ENCODE results near the gene DNM3. TPM values are rescaled to one million over a fixed set of nuclear protein-coding genes. Genes with fewer than 3 reads are reported as not detected.

DNM3 gene
- polyA plus RNA-seq, 2 donors: 0.53 to 0.76 TPM

DNA sequence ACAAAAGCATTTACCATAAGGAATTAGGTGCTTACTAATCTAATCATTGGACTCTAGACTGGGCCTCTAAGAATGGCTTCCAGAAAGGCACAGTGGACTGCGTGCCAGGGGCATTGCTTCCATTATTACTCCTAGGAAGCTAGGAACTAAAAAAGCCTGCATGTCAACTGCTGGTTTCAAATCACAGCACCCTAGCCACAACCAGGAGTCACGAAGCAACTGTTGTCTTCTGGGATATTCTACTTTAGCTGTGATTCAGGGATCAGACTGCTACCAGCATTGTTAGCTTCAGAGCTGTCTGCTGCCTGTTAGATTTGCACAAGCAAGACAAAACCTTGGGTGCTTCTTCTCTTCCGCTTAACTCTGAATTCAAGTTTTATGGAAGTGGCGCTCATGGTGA lies 38.3 kb downstream of the DNM3 start:
- 95 to 98% methylated on average over 4 of the region's 4 CpGs for WGBS, 2 donors
- Histone ChIP-seq H3K4me3 (ENCODE audit: low read depth in 1 of 2, low read length in 2 of 2) (no peak overlapping the region), H3K9me3 (ENCODE audit: control insufficient read depth in 2 of 2, insufficient read depth in 1 of 2, low read depth in 1 of 2, low read length in 1 of 2) (no peaks in the 10 kb centered on the region), H3K27ac (ENCODE audit: low read depth in 2 of 2, low read length in 1 of 2) (no peak overlapping the region), H3K36me3 (ENCODE audit: control insufficient read depth in 2 of 2, insufficient read depth in 2 of 2, low read length in 1 of 2) (no peaks in the 10 kb centered on the region), H3K4me1 (ENCODE audit: control insufficient read depth in 2 of 2, insufficient read depth in 2 of 2, low read length in 1 of 2) (no peaks in the 10 kb centered on the region), H3K27me3 (ENCODE audit: control insufficient read depth in 1 of 2, insufficient read depth in 2 of 2, low read length in 2 of 2) (no peaks in the 10 kb centered on the region)

- 46 to 82% methylated on average over 1 of the region's 1 CpG for WGBS, 2 donors
- H3K4me1 ChIP-seq (ENCODE audit: control insufficient read depth in 2 of 2, insufficient read depth in 2 of 2, low read length in 1 of 2): no peaks in the 10 kb centered on the region
Measured at GRCh38 chr1:171881442-171881841, 40.1 kb downstream of the DNM3 start.

GRCh38 chr1:171883849-171884248 lies 42.6 kb downstream of the DNM3 start:
- WGBS, 2 donors: 78 to 79% methylated on average over 4 of the region's 4 CpGs
- H3K36me3 ChIP-seq (ENCODE audit: control insufficient read depth in 2 of 2, insufficient read depth in 2 of 2, low read length in 1 of 2): no peaks in the 10 kb centered on the region
- no peak overlapping the region for H3K4me3 ChIP-seq (ENCODE audit: low read depth in 1 of 2, low read length in 2 of 2)
- no peaks in the 10 kb centered on the region for H3K9me3 ChIP-seq (ENCODE audit: control insufficient read depth in 2 of 2, insufficient read depth in 1 of 2, low read depth in 1 of 2, low read length in 1 of 2)
- no peaks in the 10 kb centered on the region for H3K27me3 ChIP-seq (ENCODE audit: control insufficient read depth in 1 of 2, insufficient read depth in 2 of 2, low read length in 2 of 2)
- H3K27ac ChIP-seq (ENCODE audit: low read depth in 2 of 2, low read length in 1 of 2): no peak overlapping the region
- H3K4me1 ChIP-seq (ENCODE audit: control insufficient read depth in 2 of 2, insufficient read depth in 2 of 2, low read length in 1 of 2): no peaks in the 10 kb centered on the region

More at GRCh38 chr1:171881442-171881841, 40.1 kb downstream of the DNM3 start:
- no peaks in the 10 kb centered on the region for H3K9me3 ChIP-seq (ENCODE audit: control insufficient read depth in 2 of 2, insufficient read depth in 1 of 2, low read depth in 1 of 2, low read length in 1 of 2)
- H3K27ac ChIP-seq (ENCODE audit: low read depth in 2 of 2, low read length in 1 of 2): no peak overlapping the region
- H3K4me3 ChIP-seq (ENCODE audit: low read depth in 1 of 2, low read length in 2 of 2): no peak overlapping the region
- no peaks in the 10 kb centered on the region for H3K27me3 ChIP-seq (ENCODE audit: control insufficient read depth in 1 of 2, insufficient read depth in 2 of 2, low read length in 2 of 2)
- H3K36me3 ChIP-seq (ENCODE audit: control insufficient read depth in 2 of 2, insufficient read depth in 2 of 2, low read length in 1 of 2): no peaks in the 10 kb centered on the region

GRCh38 chr1:171884475-171884874 lies 43.2 kb downstream of the DNM3 start:
- WGBS, 2 donors: 79 to 83% methylated on average over 1 of the region's 1 CpG
- no peaks in the 10 kb centered on the region for H3K27me3 ChIP-seq (ENCODE audit: control insufficient read depth in 1 of 2, insufficient read depth in 2 of 2, low read length in 2 of 2)
- H3K36me3 ChIP-seq (ENCODE audit: control insufficient read depth in 2 of 2, insufficient read depth in 2 of 2, low read length in 1 of 2): no peaks in the 10 kb centered on the region

GRCh38 chr1:171890131-171890530 lies 48.8 kb downstream of the DNM3 start:
- Histone ChIP-seq H3K4me1 (ENCODE audit: control insufficient read depth in 2 of 2, insufficient read depth in 2 of 2, low read length in 1 of 2) (no peaks in the 10 kb centered on the region), H3K4me3 (ENCODE audit: low read depth in 1 of 2, low read length in 2 of 2) (no peak overlapping the region), H3K27me3 (ENCODE audit: control insufficient read depth in 1 of 2, insufficient read depth in 2 of 2, low read length in 2 of 2) (no peaks in the 10 kb centered on the region), H3K9me3 (ENCODE audit: control insufficient read depth in 2 of 2, insufficient read depth in 1 of 2, low read depth in 1 of 2, low read length in 1 of 2) (no peaks in the 10 kb centered on the region), H3K36me3 (ENCODE audit: control insufficient read depth in 2 of 2, insufficient read depth in 2 of 2, low read length in 1 of 2) (no peaks in the 10 kb centered on the region), H3K27ac (ENCODE audit: low read depth in 2 of 2, low read length in 1 of 2) (no peak overlapping the region)
- WGBS, 2 donors: 73 to 75% methylated on average over 1 of the region's 1 CpG

More at GRCh38 chr1:171884475-171884874, 43.2 kb downstream of the DNM3 start:
- no peak overlapping the region for H3K4me3 ChIP-seq (ENCODE audit: low read depth in 1 of 2, low read length in 2 of 2)
- H3K9me3 ChIP-seq (ENCODE audit: control insufficient read depth in 2 of 2, insufficient read depth in 1 of 2, low read depth in 1 of 2, low read length in 1 of 2): no peaks in the 10 kb centered on the region
- H3K27ac ChIP-seq (ENCODE audit: low read depth in 2 of 2, low read length in 1 of 2): no peak overlapping the region
- H3K4me1 ChIP-seq (ENCODE audit: control insufficient read depth in 2 of 2, insufficient read depth in 2 of 2, low read length in 1 of 2): no peaks in the 10 kb centered on the region

DNA sequence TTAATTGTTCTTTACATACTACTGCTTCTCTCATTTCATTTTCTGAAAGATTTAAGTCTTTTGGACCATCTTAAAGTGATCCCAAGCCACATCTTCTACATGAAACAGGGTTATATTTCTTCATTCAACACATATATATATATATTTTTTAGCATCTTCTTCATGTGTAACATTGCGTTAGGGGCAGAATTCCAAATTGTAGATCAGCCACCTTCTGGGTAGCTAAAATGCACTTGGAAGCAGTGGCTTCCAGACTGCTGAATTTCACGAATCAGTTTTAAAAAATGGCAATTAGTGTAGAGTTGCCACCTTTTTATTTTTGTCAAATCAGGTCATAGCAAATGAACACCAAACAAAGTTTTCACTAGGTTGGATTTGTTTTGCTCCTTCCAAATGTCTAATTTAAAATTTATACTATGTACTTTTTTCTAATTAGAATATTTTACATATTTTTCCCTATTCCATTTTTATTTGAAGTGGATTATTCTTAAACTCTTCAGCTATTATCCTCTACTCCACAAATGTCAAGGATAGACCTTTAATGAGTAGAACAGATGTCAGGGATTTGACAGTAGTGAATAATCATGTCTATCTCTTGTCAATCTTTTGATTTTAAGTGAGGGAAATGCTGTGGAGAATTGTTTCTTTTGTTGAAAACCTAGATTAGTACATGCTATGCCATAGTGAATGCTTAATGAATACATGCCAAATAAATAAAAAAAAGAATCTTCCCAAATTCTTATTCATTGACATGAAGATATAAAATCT lies 55.8 kb downstream of the DNM3 start:
- Histone ChIP-seq H3K9me3 (ENCODE audit: control insufficient read depth in 2 of 2, insufficient read depth in 1 of 2, low read depth in 1 of 2, low read length in 1 of 2) (no peaks in the 10 kb centered on the region), H3K4me3 (ENCODE audit: low read depth in 1 of 2, low read length in 2 of 2) (no peak overlapping the region), H3K4me1 (ENCODE audit: control insufficient read depth in 2 of 2, insufficient read depth in 2 of 2, low read length in 1 of 2) (peaks cover 2% of the 10 kb centered on the region in 2 donors), H3K36me3 (ENCODE audit: control insufficient read depth in 2 of 2, insufficient read depth in 2 of 2, low read length in 1 of 2) (no peaks in the 10 kb centered on the region), H3K27ac (ENCODE audit: low read depth in 2 of 2, low read length in 1 of 2) (no peak overlapping the region), H3K27me3 (ENCODE audit: control insufficient read depth in 1 of 2, insufficient read depth in 2 of 2, low read length in 2 of 2) (no peaks in the 10 kb centered on the region)
- 90 to 93% methylated on average over 2 of the region's 2 CpGs for WGBS, 2 donors

GRCh38 chr1:171898941-171899340 lies 57.6 kb downstream of the DNM3 start:
- Histone ChIP-seq H3K36me3 (ENCODE audit: control insufficient read depth in 2 of 2, insufficient read depth in 2 of 2, low read length in 1 of 2) (no peaks in the 10 kb centered on the region), H3K4me3 (ENCODE audit: low read depth in 1 of 2, low read length in 2 of 2) (no peak overlapping the region), H3K4me1 (ENCODE audit: control insufficient read depth in 2 of 2, insufficient read depth in 2 of 2, low read length in 1 of 2) (peaks cover 2% of the 10 kb centered on the region in 2 donors), H3K27me3 (ENCODE audit: control insufficient read depth in 1 of 2, insufficient read depth in 2 of 2, low read length in 2 of 2) (no peaks in the 10 kb centered on the region), H3K27ac (ENCODE audit: low read depth in 2 of 2, low read length in 1 of 2) (no peak overlapping the region), H3K9me3 (ENCODE audit: control insufficient read depth in 2 of 2, insufficient read depth in 1 of 2, low read depth in 1 of 2, low read length in 1 of 2) (no peaks in the 10 kb centered on the region)
- 35 to 48% methylated on average over 9 of the region's 9 CpGs for WGBS, 2 donors

GRCh38 chr1:171899838-171900237 lies 58.5 kb downstream of the DNM3 start:
- peaks cover 2% of the 10 kb centered on the region in 2 donors for H3K4me1 ChIP-seq (ENCODE audit: control insufficient read depth in 2 of 2, insufficient read depth in 2 of 2, low read length in 1 of 2)
- no peak overlapping the region for H3K27ac ChIP-seq (ENCODE audit: low read depth in 2 of 2, low read length in 1 of 2)
- no peaks in the 10 kb centered on the region for H3K27me3 ChIP-seq (ENCODE audit: control insufficient read depth in 1 of 2, insufficient read depth in 2 of 2, low read length in 2 of 2)
- H3K4me3 ChIP-seq (ENCODE audit: low read depth in 1 of 2, low read length in 2 of 2): no peak overlapping the region
- no peaks in the 10 kb centered on the region for H3K9me3 ChIP-seq (ENCODE audit: control insufficient read depth in 2 of 2, insufficient read depth in 1 of 2, low read depth in 1 of 2, low read length in 1 of 2)
- no peaks in the 10 kb centered on the region for H3K36me3 ChIP-seq (ENCODE audit: control insufficient read depth in 2 of 2, insufficient read depth in 2 of 2, low read length in 1 of 2)
- 91% methylated on average over 5 of the region's 5 CpGs for WGBS, 2 donors

- 95% methylated on average over 7 of the region's 7 CpGs for WGBS, 2 donors
- no peaks in the 10 kb centered on the region for H3K27me3 ChIP-seq (ENCODE audit: control insufficient read depth in 1 of 2, insufficient read depth in 2 of 2, low read length in 2 of 2)
- H3K27ac ChIP-seq (ENCODE audit: low read depth in 2 of 2, low read length in 1 of 2): no peak overlapping the region
- no peaks in the 10 kb centered on the region for H3K9me3 ChIP-seq (ENCODE audit: control insufficient read depth in 2 of 2, insufficient read depth in 1 of 2, low read depth in 1 of 2, low read length in 1 of 2)
- no peaks in the 10 kb centered on the region for H3K36me3 ChIP-seq (ENCODE audit: control insufficient read depth in 2 of 2, insufficient read depth in 2 of 2, low read length in 1 of 2)
- H3K4me3 ChIP-seq (ENCODE audit: low read depth in 1 of 2, low read length in 2 of 2): no peak overlapping the region
- H3K4me1 ChIP-seq (ENCODE audit: control insufficient read depth in 2 of 2, insufficient read depth in 2 of 2, low read length in 1 of 2): peaks cover 2% of the 10 kb centered on the region in 2 donors
Measured at GRCh38 chr1:171901245-171901644, 59.9 kb downstream of the DNM3 start.

- no peak overlapping the region for H3K27ac ChIP-seq (ENCODE audit: low read depth in 2 of 2, low read length in 1 of 2)
- H3K36me3 ChIP-seq (ENCODE audit: control insufficient read depth in 2 of 2, insufficient read depth in 2 of 2, low read length in 1 of 2): no peaks in the 10 kb centered on the region
- peaks cover 2% of the 10 kb centered on the region in 2 donors for H3K4me1 ChIP-seq (ENCODE audit: control insufficient read depth in 2 of 2, insufficient read depth in 2 of 2, low read length in 1 of 2)
- no peak overlapping the region for H3K4me3 ChIP-seq (ENCODE audit: low read depth in 1 of 2, low read length in 2 of 2)
- no peaks in the 10 kb centered on the region for H3K27me3 ChIP-seq (ENCODE audit: control insufficient read depth in 1 of 2, insufficient read depth in 2 of 2, low read length in 2 of 2)
- no peaks in the 10 kb centered on the region for H3K9me3 ChIP-seq (ENCODE audit: control insufficient read depth in 2 of 2, insufficient read depth in 1 of 2, low read depth in 1 of 2, low read length in 1 of 2)
- WGBS, 2 donors: 53 to 59% methylated on average over 3 of the region's 3 CpGs
Measured at GRCh38 chr1:171902527-171902926, 61.2 kb downstream of the DNM3 start.
